SU-DHL-6 (cell line): ENCODE data around the gene CCDC8.

ENCODE experiments used
- CTCF ChIP-seq: fragments of 200-600 bp; sonication (generic); IDR thresholded peaks from one replicate; pipeline ENCODE4 v1.5.1; 2017; ENCODE audit warnings: antibody characterized with exemption, mild to moderate bottlenecking, low read length, moderate library complexity; ENCODE audit not compliant: insufficient read depth, poor library complexity, severe bottlenecking
- EZH2phosphoT487 ChIP-seq: fragments of 200-600 bp; sonication (generic), shearing (Covaris generic); conservative IDR thresholded peaks from 2 replicates; pipeline ENCODE4 v1.6.1; 2018; ENCODE audit warnings: mild to moderate bottlenecking, antibody characterized with exemption, low read length, moderate library complexity, mixed read lengths

GRCh38 chr19:46427518-46428045 lies 14.2 kb upstream of the CCDC8 start:
- TF ChIP-seq CTCF: no peak
- TF ChIP-seq EZH2phosphoT487: no peak
